GM23338 (cell line): ENCODE measurements around the gene RFC2.

Source experiments
- CTCF ChIP-seq, 2 experiments: fragments of 200-600 bp in 1 of 2; sonication (generic) in 1 of 2; conservative IDR thresholded peaks; 2 replicates each; pipeline versions ENCODE4 v1.5.1 to v1.6.1; 2016 to 2017; ENCODE audit warnings: antibody characterized with exemption in 2 of 2, low read depth in 2 of 2, mild to moderate bottlenecking in 2 of 2, moderate library complexity in 1 of 2
- EZH2 ChIP-seq: fragments of 200-600 bp; sonication (generic); IDR thresholded peaks from one replicate; pipeline ENCODE4 v1.8.0; 2017; ENCODE audit warnings: antibody characterized with exemption, mild to moderate bottlenecking, low read depth; ENCODE audit not compliant: unreplicated experiment
- EZH2phosphoT487 ChIP-seq: fragments of 200-600 bp; sonication (generic); IDR thresholded peaks from one replicate; pipeline ENCODE4 v1.8.1; 2018; ENCODE audit warnings: antibody characterized with exemption; ENCODE audit not compliant: unreplicated experiment
- JUNB ChIP-seq: IDR thresholded peaks from one replicate; pipeline ENCODE4 v1.6.1; 2016; ENCODE audit warnings: antibody characterized with exemption; ENCODE audit not compliant: unreplicated experiment
- POLR2AphosphoS5 ChIP-seq: IDR thresholded peaks from 2 replicates; pipeline ENCODE4 v1.6.1; 2016; ENCODE audit warnings: antibody characterized with exemption, low read depth
- REST ChIP-seq: IDR thresholded peaks from one replicate; pipeline ENCODE4 v1.6.1; 2018; ENCODE audit warnings: antibody characterized with exemption; ENCODE audit not compliant: unreplicated experiment
- ZNF114 ChIP-seq: fragments of 250-450 bp; sonication (Bioruptor Pico); IDR thresholded peaks from 2 replicates; pipeline ENCODE4 v1.5.0; 2020; ENCODE audit warnings: mild to moderate bottlenecking, moderate library complexity

GRCh38 chr7:74233655-74234285 lies 20.4 kb downstream of the RFC2 start:
- no peak for TF ChIP-seq EZH2phosphoT487
- TF ChIP-seq CTCF (conservative IDR thresholded peaks at IDR 0.05; ENCODE audit: low read depth in 2 of 2) = no peak
- TF ChIP-seq ZNF114 (CRISPR knock-in tag) = no peak
- TF ChIP-seq POLR2AphosphoS5 = no peak
- no peak for TF ChIP-seq REST
- no peak for TF ChIP-seq EZH2
- no peak for TF ChIP-seq JUNB
